ENCODE results near the gene RPL27.
"Not testable (repeated sequence)": the region's sequence is repeated elsewhere in the genome, so short reads cannot be mapped to it uniquely, and the experiment has no call there.

DNA sequence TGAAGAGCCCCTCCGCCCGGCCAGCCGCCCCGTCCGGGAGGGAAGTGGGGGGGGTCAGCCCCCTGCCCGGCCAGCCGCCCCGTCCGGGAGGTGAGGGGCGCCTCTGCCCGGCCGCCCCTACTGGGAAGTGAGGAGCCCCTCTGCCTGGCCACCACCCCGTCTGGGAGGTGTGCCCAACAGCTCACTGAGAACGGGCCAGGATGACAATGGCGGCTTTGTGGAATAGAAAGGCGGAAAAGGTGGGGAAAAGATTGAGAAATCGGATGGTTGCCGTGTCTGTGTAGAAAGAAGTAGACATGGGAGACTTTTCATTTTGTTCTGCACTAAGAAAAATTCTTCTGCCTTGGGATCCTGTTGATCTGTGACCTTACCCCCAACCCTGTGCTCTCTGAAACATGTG lies 24.9 kb upstream of the RPL27 start:
- TF ChIP-seq, protein P1, sequence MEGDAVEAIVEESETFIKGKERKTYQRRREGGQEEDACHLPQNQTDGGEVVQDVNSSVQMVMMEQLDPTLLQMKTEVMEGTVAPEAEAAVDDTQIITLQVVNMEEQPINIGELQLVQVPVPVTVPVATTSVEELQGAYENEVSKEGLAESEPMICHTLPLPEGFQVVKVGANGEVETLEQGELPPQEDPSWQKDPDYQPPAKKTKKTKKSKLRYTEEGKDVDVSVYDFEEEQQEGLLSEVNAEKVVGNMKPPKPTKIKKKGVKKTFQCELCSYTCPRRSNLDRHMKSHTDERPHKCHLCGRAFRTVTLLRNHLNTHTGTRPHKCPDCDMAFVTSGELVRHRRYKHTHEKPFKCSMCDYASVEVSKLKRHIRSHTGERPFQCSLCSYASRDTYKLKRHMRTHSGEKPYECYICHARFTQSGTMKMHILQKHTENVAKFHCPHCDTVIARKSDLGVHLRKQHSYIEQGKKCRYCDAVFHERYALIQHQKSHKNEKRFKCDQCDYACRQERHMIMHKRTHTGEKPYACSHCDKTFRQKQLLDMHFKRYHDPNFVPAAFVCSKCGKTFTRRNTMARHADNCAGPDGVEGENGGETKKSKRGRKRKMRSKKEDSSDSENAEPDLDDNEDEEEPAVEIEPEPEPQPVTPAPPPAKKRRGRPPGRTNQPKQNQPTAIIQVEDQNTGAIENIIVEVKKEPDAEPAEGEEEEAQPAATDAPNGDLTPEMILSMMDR (IDR thresholded peaks at IDR 0.05; ENCODE audit: insufficient read depth, low read length) = not testable (repeated sequence)
- TF ChIP-seq POLR2AphosphoS5 (IDR thresholded peaks at IDR 0.05; ENCODE audit: low read depth) = not testable (repeated sequence)
